ENCODE measurements around the gene RAB6A. TPM values are rescaled to one million over a fixed set of nuclear protein-coding genes. Genes with fewer than 3 reads are reported as not detected.
"Not testable (repeated sequence)": the region's sequence is repeated elsewhere in the genome, so short reads cannot be mapped to it uniquely, and the experiment has no call there.

The RAB6A gene
- total RNA-seq, 2 donors from 2014 or later = 63.6 to 73.7 TPM

DNA sequence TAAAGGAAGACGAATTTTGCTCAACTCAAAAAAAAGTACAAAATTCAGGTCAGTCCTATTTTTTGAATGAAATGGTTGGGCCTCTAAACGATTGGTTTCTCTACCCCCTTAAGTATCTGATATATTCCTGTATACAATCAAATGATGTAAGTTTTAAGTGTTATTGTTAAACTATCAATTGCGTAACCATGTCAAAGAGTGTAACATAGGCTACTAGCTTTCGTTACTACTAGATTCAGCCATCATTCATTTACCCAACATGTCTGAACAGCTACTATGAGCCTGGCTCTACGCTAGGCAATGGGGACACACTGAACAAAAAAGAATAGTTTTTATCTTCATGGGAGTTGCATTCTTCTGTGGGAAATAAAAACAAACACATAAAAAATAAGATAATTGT, 3.3 kb downstream of the RAB6A start:
- ATAC-seq (replicated peaks in 1 of 2) (no peak), DNase-seq (no peak)
- Mint-ChIP-seq H3K27ac (no peak overlapping the region), H3K4me1 (ENCODE audit: low read depth) (peaks cover 47% of the 10 kb centered on the region), H3K27me3 (ENCODE audit: low read depth) (no peaks in the 10 kb centered on the region), H3K9me3 (no peaks in the 10 kb centered on the region), H3K36me3 (ENCODE audit: insufficient read depth in 2 of 2) (peaks cover 0 to 8% of the 10 kb centered on the region in 2 donors), H3K4me3 (no peak overlapping the region)

DNA sequence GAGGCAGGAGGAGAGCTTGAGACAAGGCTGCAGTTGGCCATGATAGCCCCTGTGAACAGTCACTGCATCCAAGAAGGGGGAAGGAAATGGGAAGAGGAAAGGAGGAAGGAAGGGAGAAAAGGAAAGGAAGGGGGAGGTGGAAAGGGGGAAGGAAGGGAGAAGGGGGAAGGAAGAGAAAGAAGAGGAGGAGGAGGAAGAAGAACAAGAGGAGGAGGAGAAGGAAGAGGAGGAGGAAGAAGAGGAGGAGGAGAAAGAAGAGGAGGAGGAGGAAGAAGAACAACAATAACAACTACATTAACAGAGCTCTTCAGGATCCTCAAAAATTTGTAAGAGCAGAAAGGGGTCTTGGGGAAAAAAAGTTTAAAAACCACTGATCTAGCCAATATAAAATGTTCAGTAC, 5.2 kb downstream of the RAB6A start:
- peaks cover 58% of the 10 kb centered on the region for H3K4me1 Mint-ChIP-seq (ENCODE audit: low read depth)
- no peak overlapping the region for H3K27ac Mint-ChIP-seq
- no peak for DNase-seq
- H3K27me3 Mint-ChIP-seq (ENCODE audit: low read depth) = no peaks in the 10 kb centered on the region
- no peak for ATAC-seq (replicated peaks in 1 of 2)
- H3K36me3 Mint-ChIP-seq (ENCODE audit: insufficient read depth in 2 of 2) = peaks cover 0 to 12% of the 10 kb centered on the region in 2 donors
- H3K9me3 Mint-ChIP-seq = no peaks in the 10 kb centered on the region
- no peak overlapping the region for H3K4me3 Mint-ChIP-seq

DNA sequence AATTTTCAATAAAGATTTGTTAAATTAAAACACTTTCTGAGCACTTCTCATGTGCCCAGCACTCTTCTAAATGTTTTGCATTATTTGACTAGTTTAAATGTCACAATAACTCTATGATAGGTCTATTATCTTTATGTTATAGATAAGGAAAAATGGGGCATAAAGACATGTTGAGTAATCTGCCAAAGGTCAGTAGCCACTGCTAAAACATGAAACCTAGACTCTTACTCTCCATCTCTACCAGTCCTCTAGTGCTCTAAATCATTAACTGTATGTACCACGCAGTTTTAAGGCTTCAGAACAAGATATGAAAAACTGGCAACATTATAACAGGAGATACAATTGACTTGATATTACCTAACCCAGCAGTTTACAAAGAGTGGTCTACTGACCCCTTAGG, 6.9 kb downstream of the RAB6A start:
- peaks cover 57% of the 10 kb centered on the region for H3K4me1 Mint-ChIP-seq (ENCODE audit: low read depth)
- no peak for DNase-seq
- no peaks in the 10 kb centered on the region for H3K9me3 Mint-ChIP-seq
- H3K27ac Mint-ChIP-seq = no peak overlapping the region
- H3K4me3 Mint-ChIP-seq = no peak overlapping the region
- peaks cover 0 to 9% of the 10 kb centered on the region in 2 donors for H3K36me3 Mint-ChIP-seq (ENCODE audit: insufficient read depth in 2 of 2)
- no peak for ATAC-seq (replicated peaks in 1 of 2)
- H3K27me3 Mint-ChIP-seq (ENCODE audit: low read depth) = no peaks in the 10 kb centered on the region

DNA sequence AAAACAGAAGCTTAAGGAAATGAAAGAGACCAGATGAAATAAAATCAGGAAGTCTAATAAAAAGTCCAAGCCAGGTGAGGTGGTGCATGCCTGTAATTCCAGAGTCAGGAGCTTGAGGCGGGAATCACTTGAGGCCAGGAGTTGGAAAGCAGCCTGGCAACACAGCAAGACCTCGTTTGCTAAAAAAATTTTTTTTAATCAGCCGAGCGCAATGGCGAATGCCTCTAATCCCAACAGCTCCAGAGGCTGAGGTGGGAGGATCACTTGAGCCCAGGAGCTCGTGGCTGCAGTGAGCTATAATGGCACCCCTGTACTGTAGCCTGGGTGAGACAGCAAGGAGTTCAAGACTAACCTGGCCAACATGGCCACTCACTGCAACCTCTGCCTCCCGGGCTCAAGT, 8.0 kb downstream of the RAB6A start:
- DNase-seq = no peak
- Mint-ChIP-seq H3K27me3 (ENCODE audit: low read depth) (no peaks in the 10 kb centered on the region), H3K27ac (no peak overlapping the region), H3K4me1 (ENCODE audit: low read depth) (peaks cover 48% of the 10 kb centered on the region), H3K9me3 (no peaks in the 10 kb centered on the region), H3K36me3 (ENCODE audit: insufficient read depth in 2 of 2) (peaks cover 0 to 9% of the 10 kb centered on the region in 2 donors), H3K4me3 (no peak overlapping the region)
- ATAC-seq (replicated peaks in 1 of 2) = no peak

DNA sequence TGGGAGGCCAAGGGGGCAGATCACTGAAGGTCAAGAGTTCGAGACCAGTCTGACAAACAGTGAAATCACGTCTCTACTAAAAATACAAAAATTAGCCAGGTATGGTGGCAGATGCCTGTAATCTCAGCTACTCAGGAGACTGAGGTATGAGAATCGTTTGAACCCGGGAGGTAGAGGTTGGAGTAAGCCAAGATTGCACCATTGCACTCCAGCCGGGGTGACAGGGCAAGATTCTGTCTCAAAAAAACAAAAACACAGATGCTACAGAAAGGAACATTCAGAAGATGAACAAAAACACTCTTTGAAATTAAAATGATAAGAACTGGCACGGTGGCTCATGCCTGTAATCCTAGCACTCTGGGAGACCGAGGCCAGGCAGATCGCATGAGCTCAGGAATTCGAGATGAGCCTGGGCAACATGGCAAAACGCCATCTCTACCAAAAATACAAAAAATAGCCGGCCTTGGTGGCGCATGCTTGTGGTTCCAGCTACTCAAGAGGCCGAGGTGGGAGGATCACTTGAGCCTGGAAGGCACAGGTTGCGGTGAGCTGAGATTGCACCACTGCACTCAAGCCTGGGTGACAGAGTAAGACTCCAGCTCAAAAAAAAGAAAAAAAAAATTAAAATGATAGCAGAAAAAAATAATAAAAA, 8.5 kb downstream of the RAB6A start:
- Mint-ChIP-seq H3K9me3 (no peaks in the 10 kb centered on the region), H3K4me3 (no peak overlapping the region), H3K36me3 (ENCODE audit: insufficient read depth in 2 of 2) (peaks cover 0 to 9% of the 10 kb centered on the region in 2 donors), H3K27me3 (ENCODE audit: low read depth) (no peaks in the 10 kb centered on the region), H3K4me1 (ENCODE audit: low read depth) (peaks cover 43% of the 10 kb centered on the region), H3K27ac (peak overlapping the region; percentile 37)
- ATAC-seq (replicated peaks in 1 of 2) = no peak
- no peak for DNase-seq

DNA sequence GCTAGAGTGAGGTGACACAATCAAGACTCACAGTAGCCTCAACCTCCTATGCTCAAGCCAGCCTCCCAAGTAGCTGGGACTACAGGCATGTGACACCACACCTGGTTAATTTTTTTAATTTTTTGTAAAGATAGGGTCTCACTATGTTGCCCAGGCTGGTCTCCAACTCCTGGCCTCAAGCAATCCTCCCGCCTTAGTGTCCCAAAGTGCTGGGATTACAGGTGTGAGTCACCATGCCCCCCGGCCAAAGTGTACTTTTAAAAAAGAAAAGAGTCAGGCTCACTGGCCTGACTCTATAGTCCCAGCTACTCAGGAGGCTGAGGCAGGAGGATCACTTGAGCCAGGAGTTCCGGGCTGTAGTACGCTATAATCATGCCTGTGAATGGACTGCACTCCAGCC, 10.0 kb downstream of the RAB6A start:
- ATAC-seq (replicated peaks in 1 of 2); H3K4me3 Mint-ChIP-seq; H3K36me3 Mint-ChIP-seq (ENCODE audit: insufficient read depth in 2 of 2); H3K27me3 Mint-ChIP-seq (ENCODE audit: low read depth); DNase-seq; H3K9me3 Mint-ChIP-seq: not testable (repeated sequence)
- Mint-ChIP-seq H3K27ac (peak overlapping the region; percentile 4), H3K4me1 (ENCODE audit: low read depth) (peaks cover 43% of the 10 kb centered on the region)

DNA sequence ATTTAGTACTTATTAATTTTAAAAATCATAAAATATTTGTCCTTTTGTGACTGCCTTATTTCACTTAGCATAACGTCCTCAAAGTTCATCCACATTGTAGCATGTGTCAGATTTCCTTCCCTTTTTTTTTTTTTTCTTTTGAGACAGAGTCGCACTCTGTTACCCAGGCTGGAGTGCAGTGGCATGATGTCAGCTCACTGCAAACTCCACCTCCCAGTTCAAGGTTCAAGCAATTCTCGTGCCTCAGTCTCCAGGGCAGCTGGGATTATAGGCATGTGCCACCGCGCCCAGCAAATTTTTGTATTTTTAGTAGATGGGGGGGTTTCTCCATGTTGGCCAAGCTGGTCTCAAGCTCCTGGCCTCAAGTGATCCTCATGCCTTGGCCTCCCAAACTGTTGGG, 10.6 kb downstream of the RAB6A start:
- H3K9me3 Mint-ChIP-seq = no peaks in the 10 kb centered on the region
- peaks cover 0 to 9% of the 10 kb centered on the region in 2 donors for H3K36me3 Mint-ChIP-seq (ENCODE audit: insufficient read depth in 2 of 2)
- DNase-seq (no peak), ATAC-seq (replicated peaks in 1 of 2) (no peak)
- no peak overlapping the region for H3K4me3 Mint-ChIP-seq
- H3K27ac Mint-ChIP-seq = no peak overlapping the region
- peaks cover 38% of the 10 kb centered on the region for H3K4me1 Mint-ChIP-seq (ENCODE audit: low read depth)
- no peaks in the 10 kb centered on the region for H3K27me3 Mint-ChIP-seq (ENCODE audit: low read depth)

DNA sequence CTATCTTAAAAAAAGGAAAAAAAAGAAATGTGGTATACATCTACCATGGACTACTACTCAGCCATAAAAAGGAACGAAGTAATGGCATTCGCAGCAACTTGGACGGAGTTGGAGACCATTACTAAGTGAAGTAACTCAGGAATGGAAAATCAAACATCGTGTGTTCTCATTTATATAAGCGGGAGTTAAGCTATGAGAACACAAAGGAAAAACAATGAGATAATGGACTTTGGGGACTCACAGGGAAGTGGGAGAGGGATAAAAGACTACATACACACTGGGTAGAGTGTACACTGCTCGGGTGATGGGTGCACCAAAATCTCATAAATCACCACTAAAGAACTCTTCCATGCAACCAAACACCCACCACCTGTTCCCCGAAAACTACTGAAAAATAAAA, 11.8 kb downstream of the RAB6A start:
- H3K4me3 Mint-ChIP-seq = no peak overlapping the region
- H3K27me3 Mint-ChIP-seq (ENCODE audit: low read depth) = no peaks in the 10 kb centered on the region
- no peaks in the 10 kb centered on the region for H3K9me3 Mint-ChIP-seq
- peaks cover 0 to 9% of the 10 kb centered on the region in 2 donors for H3K36me3 Mint-ChIP-seq (ENCODE audit: insufficient read depth in 2 of 2)
- peaks cover 33% of the 10 kb centered on the region for H3K4me1 Mint-ChIP-seq (ENCODE audit: low read depth)
- no peak overlapping the region for H3K27ac Mint-ChIP-seq
- no peak for DNase-seq
- ATAC-seq (replicated peaks in 1 of 2) = no peak

DNA sequence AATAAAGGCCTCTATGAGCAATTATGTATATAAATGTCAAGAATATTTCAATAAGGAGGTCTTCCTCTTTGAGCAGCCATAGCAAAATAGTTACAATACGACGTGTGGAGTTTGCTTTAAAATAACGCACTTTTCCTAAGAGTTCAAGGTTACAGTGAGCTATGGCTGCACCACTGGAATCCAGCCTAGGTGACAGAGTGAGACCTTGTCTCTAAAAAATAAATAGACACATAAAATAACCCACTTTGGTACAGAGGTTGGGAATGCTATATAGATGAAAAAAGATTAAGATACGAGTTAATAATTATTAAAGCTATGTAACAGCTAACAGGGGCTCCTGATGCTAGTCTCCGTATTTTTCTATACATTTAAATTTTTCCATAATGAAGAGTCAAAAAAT, 12.6 kb downstream of the RAB6A start:
- no peak for DNase-seq
- no peaks in the 10 kb centered on the region for H3K27me3 Mint-ChIP-seq (ENCODE audit: low read depth)
- H3K36me3 Mint-ChIP-seq (ENCODE audit: insufficient read depth in 2 of 2) = peaks cover 0 to 6% of the 10 kb centered on the region in 2 donors
- H3K4me3 Mint-ChIP-seq = no peak overlapping the region
- no peak overlapping the region for H3K27ac Mint-ChIP-seq
- peaks cover 28% of the 10 kb centered on the region for H3K4me1 Mint-ChIP-seq (ENCODE audit: low read depth)
- ATAC-seq (replicated peaks in 1 of 2) = no peak
- no peaks in the 10 kb centered on the region for H3K9me3 Mint-ChIP-seq

DNA sequence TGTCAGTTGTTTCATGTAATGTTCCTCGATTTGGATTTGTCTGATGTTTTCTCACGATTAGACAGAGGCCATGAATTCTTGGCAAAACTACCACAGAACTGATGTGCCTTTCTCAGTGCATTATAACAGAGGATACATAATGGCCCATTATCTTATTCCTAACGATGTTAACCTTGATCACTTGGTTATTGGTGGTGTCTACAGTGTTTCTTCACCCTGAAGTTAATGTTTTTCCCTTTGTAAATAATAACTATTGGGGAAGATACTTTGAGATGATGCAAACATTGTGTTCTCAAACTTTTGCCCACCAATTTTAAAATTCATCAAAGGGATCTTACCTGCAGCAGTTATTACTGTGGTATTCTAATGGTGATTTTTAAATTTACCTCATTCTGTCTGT, 13.1 kb downstream of the RAB6A start:
- no peak for ATAC-seq (replicated peaks in 1 of 2)
- Mint-ChIP-seq H3K27ac (no peak overlapping the region), H3K36me3 (ENCODE audit: insufficient read depth in 2 of 2) (peaks cover 0 to 6% of the 10 kb centered on the region in 2 donors), H3K9me3 (no peaks in the 10 kb centered on the region), H3K27me3 (ENCODE audit: low read depth) (no peaks in the 10 kb centered on the region), H3K4me1 (ENCODE audit: low read depth) (peaks cover 31% of the 10 kb centered on the region), H3K4me3 (no peak overlapping the region)
- DNase-seq = no peak

DNA sequence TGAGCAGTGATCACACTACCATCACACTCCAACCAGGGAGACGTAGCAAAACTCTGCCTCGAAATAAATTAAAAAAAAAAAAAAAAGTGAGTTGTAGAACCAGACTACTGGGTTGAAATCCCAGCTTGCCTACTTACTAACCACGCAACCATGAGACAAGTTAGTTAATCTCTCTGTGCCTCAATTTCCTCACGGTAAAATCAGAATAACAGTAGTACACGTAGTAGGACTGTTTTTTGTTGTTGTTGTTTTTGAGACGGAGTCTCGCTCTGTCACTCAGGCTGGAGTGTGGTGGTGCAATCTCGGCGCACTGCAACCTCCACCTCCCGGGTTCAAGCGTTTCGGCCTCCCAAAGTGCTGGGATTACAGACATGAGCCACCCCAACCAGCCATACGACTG, 14.2 kb downstream of the RAB6A start:
- Mint-ChIP-seq H3K9me3 (no peaks in the 10 kb centered on the region), H3K27me3 (ENCODE audit: low read depth) (no peaks in the 10 kb centered on the region), H3K27ac (no peak overlapping the region), H3K36me3 (ENCODE audit: insufficient read depth in 2 of 2) (peaks cover 0 to 1% of the 10 kb centered on the region in 2 donors), H3K4me1 (ENCODE audit: low read depth) (peaks cover 24% of the 10 kb centered on the region), H3K4me3 (no peak overlapping the region)
- ATAC-seq (replicated peaks in 1 of 2) (no peak), DNase-seq (no peak)

DNA sequence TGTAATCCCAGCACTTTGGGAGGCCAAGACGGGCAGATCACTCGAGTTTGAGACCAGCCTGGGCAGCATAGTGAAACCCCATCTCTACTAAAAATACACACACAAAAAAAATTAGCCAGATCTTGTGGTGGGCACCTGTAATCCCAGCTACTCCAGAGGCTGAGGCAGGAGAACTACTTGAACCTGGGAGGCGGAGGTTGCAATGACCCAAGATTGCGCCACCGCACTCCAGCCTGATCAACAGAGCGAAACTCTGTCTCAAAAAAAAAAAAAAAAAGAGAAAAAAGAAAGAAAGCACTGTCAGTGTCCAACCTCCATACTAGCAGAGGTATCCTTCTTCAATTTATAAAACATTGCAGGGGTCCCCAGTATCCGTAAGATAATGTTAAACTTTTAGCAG, 17.8 kb downstream of the RAB6A start:
- H3K4me3 Mint-ChIP-seq = no peak overlapping the region
- H3K9me3 Mint-ChIP-seq = no peaks in the 10 kb centered on the region
- H3K27ac Mint-ChIP-seq = no peak overlapping the region
- no peak for ATAC-seq (replicated peaks in 1 of 2)
- no peaks in the 10 kb centered on the region for H3K36me3 Mint-ChIP-seq (ENCODE audit: insufficient read depth in 2 of 2)
- DNase-seq = no peak
- H3K4me1 Mint-ChIP-seq (ENCODE audit: low read depth) = peaks cover 5% of the 10 kb centered on the region
- H3K27me3 Mint-ChIP-seq (ENCODE audit: low read depth) = no peaks in the 10 kb centered on the region

DNA sequence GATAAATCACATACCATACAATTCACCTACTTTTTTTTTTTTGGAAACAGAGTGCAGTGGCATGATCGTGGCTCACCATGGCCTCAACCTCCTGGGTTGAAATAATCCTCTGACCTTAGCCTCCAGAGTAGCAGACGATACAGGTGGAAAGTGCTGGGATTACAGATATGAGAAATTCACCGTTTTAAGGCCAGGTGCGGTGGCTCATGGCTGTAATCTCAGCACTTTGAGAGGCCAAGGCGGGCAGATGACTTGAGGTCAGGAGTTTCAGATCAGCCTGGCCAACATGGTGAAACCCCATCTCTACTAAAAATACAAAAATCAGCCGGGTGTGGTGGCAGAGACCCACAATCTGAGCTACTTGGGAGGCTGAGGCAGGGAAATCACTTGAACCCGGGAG, 24.9 kb downstream of the RAB6A start:
- not testable (repeated sequence) for DNase-seq; H3K9me3 Mint-ChIP-seq; H3K36me3 Mint-ChIP-seq (ENCODE audit: insufficient read depth in 2 of 2); H3K4me3 Mint-ChIP-seq; H3K27me3 Mint-ChIP-seq (ENCODE audit: low read depth); H3K27ac Mint-ChIP-seq; ATAC-seq (replicated peaks in 1 of 2)
- H3K4me1 Mint-ChIP-seq (ENCODE audit: low read depth) = peaks cover 17% of the 10 kb centered on the region

DNA sequence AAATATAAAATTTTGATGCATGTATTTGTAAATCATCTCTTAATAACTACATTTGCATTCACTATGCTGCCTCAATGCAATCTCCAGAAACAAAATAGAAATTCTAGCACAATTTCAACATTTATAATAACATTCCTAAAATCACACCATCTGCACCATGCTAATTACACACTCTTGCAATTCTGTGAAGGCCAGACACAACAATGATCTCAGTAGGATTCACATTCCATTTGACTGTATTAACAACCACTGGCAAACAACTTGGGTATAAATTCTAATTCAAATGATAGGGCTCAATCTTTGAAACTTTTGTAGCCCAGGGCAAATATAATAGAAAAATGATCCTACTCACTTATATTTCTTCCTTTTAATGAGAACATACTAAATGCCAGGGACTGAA, 25.9 kb downstream of the RAB6A start:
- Mint-ChIP-seq H3K4me1 (ENCODE audit: low read depth) (peaks cover 20% of the 10 kb centered on the region), H3K27me3 (ENCODE audit: low read depth) (no peaks in the 10 kb centered on the region), H3K27ac (no peak overlapping the region), H3K4me3 (no peak overlapping the region), H3K9me3 (no peaks in the 10 kb centered on the region), H3K36me3 (ENCODE audit: insufficient read depth in 2 of 2) (peaks cover 2 to 4% of the 10 kb centered on the region in 2 donors)
- no peak for DNase-seq
- ATAC-seq (replicated peaks in 1 of 2) = no peak
